DND-41 (cell line): ENCODE results near the gene HABP4.

Experiments used
- ATAC-seq: fragments of 200-7000 bp; cut with Tn5 transposase; 3 replicates; pipeline ENCODE4 v1.9.1; 2021; ENCODE audit warnings: low read depth; ENCODE audit not compliant: insufficient read depth
- DNase-seq: peaks from one replicate; pipeline ENCODE4 v3.0.0-alpha.2; 2020
- H2AFZ ChIP-seq: 2 replicates; pipeline ENCODE4 v1.6.0; 2012; ENCODE audit warnings: low read depth, low read length
- H3K27ac ChIP-seq: 2 replicates; pipeline ENCODE4 v1.5.1; 2012; ENCODE audit warnings: low read length, inconsistent platforms
- H3K27me3 ChIP-seq: fragments of 200-600 bp; sonication (generic); 2 replicates; pipeline ENCODE4 v1.6.0; 2012; ENCODE audit warnings: low read length, mild to moderate bottlenecking, inconsistent platforms; ENCODE audit not compliant: insufficient read depth, poor library complexity
- H3K36me3 ChIP-seq: 2 replicates; pipeline ENCODE4 v1.5.1; 2012; ENCODE audit warnings: low read length, inconsistent platforms; ENCODE audit not compliant: insufficient read depth
- H3K4me1 ChIP-seq: 2 replicates; pipeline ENCODE4 v1.5.1; 2012; ENCODE audit warnings: mild to moderate bottlenecking, low read length; ENCODE audit not compliant: insufficient read depth
- H3K4me2 ChIP-seq: 2 replicates; pipeline ENCODE4 v1.6.0; 2012; ENCODE audit warnings: mild to moderate bottlenecking, moderate library complexity, low read length, inconsistent platforms; ENCODE audit not compliant: insufficient read depth
- H3K4me3 ChIP-seq, 2 experiments: fragments of 200-600 bp in 1 of 2; shearing (Covaris generic) in 1 of 2; 2 replicates each; pipeline ENCODE4 v1.5.1; 2012 to 2016; ENCODE audit warnings: inconsistent platforms in 2 of 2, low read length in 2 of 2, mild to moderate bottlenecking in 2 of 2, low read depth in 1 of 2, moderate library complexity in 1 of 2
- H3K79me2 ChIP-seq: 2 replicates; pipeline ENCODE4 v1.6.0; 2012; ENCODE audit warnings: low read length, inconsistent platforms; ENCODE audit not compliant: insufficient read depth
- H3K9ac ChIP-seq: 2 replicates; pipeline ENCODE4 v1.6.0; 2012; ENCODE audit warnings: low read depth, mild to moderate bottlenecking, inconsistent platforms, low read length, moderate library complexity
- H3K9me3 ChIP-seq: 2 replicates; pipeline ENCODE4 v1.5.1; 2012; ENCODE audit warnings: low read length, moderate library complexity, mild to moderate bottlenecking, inconsistent platforms; ENCODE audit not compliant: insufficient read depth, severe bottlenecking
- H4K20me1 ChIP-seq: 2 replicates; pipeline ENCODE4 v1.6.0; 2012; ENCODE audit warnings: low read length; ENCODE audit not compliant: insufficient read depth
- EZH2 ChIP-seq: IDR thresholded peaks from 3 replicates; pipeline ENCODE4 v1.6.1; 2012; ENCODE audit warnings: borderline replicate concordance, low read depth, mild to moderate bottlenecking, moderate library complexity, low read length, inconsistent platforms; ENCODE audit not compliant: severe bottlenecking
- TF ChIP-seq, protein P1 (sequence below): IDR thresholded peaks from 2 replicates; pipeline ENCODE4 v1.5.1; 2012; ENCODE audit warnings: borderline replicate concordance, low read length, moderate library complexity, mild to moderate bottlenecking; ENCODE audit not compliant: poor library complexity, severe bottlenecking; ENCODE audit errors: extremely low read depth

The HABP4 gene

DNA sequence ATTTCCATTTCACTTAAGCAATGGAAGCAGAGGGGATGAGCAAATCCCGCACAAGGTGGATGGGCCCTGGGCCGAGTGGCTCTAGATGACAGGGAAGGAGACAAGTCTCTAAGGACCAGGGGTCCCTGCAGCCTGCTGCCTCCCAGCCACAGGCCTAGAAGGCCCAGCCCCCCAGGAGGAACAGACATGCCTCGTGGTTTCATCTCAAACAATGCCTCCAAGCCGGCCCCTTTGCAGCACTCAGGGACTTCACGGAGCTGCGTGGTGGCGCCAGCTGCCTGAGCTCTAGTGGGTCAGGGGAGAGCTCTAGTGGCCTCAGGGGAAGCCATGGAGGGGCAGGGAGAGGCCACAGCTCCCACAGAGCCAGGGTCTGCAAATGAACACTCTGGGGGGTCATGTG lies 48.8 kb downstream of the HABP4 start:
- Histone ChIP-seq H3K9ac (no peak overlapping the region), H4K20me1 (no peaks in the 10 kb centered on the region), H3K4me3 (no peak overlapping the region), H3K36me3 (no peaks in the 10 kb centered on the region), H2AFZ (no peak overlapping the region), H3K9me3 (no peaks in the 10 kb centered on the region), H3K27ac (no peak overlapping the region), H3K4me1 (no peaks in the 10 kb centered on the region), H3K79me2 (no peaks in the 10 kb centered on the region), H3K4me2 (no peak overlapping the region), H3K27me3 (no peaks in the 10 kb centered on the region)
- ATAC-seq, result no peak
- TF ChIP-seq EZH2, result no peak
- TF ChIP-seq, protein P1, sequence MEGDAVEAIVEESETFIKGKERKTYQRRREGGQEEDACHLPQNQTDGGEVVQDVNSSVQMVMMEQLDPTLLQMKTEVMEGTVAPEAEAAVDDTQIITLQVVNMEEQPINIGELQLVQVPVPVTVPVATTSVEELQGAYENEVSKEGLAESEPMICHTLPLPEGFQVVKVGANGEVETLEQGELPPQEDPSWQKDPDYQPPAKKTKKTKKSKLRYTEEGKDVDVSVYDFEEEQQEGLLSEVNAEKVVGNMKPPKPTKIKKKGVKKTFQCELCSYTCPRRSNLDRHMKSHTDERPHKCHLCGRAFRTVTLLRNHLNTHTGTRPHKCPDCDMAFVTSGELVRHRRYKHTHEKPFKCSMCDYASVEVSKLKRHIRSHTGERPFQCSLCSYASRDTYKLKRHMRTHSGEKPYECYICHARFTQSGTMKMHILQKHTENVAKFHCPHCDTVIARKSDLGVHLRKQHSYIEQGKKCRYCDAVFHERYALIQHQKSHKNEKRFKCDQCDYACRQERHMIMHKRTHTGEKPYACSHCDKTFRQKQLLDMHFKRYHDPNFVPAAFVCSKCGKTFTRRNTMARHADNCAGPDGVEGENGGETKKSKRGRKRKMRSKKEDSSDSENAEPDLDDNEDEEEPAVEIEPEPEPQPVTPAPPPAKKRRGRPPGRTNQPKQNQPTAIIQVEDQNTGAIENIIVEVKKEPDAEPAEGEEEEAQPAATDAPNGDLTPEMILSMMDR, result no peak
- no peak for DNase-seq

DNA sequence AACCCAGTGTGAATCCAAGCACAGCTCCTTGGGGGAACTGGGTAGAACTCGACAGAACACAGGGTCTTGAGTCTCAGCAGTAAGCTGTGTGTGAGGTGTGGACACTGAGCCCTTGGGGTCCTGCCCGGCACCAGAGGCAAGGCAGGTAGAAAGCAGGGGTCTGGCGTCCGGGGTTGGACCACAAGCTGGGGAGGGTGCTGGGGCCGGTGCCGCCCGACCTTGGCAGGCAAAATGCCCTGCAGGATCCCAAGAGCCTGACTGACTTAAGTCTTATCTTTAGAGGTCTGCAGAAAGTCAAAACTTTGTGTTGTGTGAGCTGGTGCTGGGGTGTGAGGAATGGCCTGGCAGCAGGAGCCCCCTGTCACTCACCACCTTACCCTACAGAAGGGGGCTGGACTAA lies 49.3 kb downstream of the HABP4 start:
- ATAC-seq, result no peak
- H3K9ac ChIP-seq, result no peak overlapping the region
- DNase-seq, result no peak
- H3K27me3 ChIP-seq, result no peaks in the 10 kb centered on the region
- H3K9me3 ChIP-seq, result no peaks in the 10 kb centered on the region
- H3K4me1 ChIP-seq, result no peaks in the 10 kb centered on the region
- no peak overlapping the region for H3K27ac ChIP-seq
- H3K4me3 ChIP-seq, result no peak overlapping the region
- TF ChIP-seq, protein P1, result no peak
- TF ChIP-seq EZH2, result no peak
- H4K20me1 ChIP-seq, result no peaks in the 10 kb centered on the region
- H2AFZ ChIP-seq, result no peak overlapping the region
- no peaks in the 10 kb centered on the region for H3K79me2 ChIP-seq
- no peaks in the 10 kb centered on the region for H3K36me3 ChIP-seq
- no peak overlapping the region for H3K4me2 ChIP-seq

GRCh38 chr9:96500696-96501632 lies 51.0 kb downstream of the HABP4 start:
- Histone ChIP-seq H3K9me3 (no peaks in the 10 kb centered on the region), H3K79me2 (no peaks in the 10 kb centered on the region), H3K36me3 (no peaks in the 10 kb centered on the region), H2AFZ (no peak overlapping the region), H3K27ac (no peak overlapping the region), H3K4me2 (no peak overlapping the region), H3K27me3 (no peaks in the 10 kb centered on the region), H3K4me3 (no peak overlapping the region), H3K4me1 (no peaks in the 10 kb centered on the region), H4K20me1 (no peaks in the 10 kb centered on the region), H3K9ac (no peak overlapping the region)
- ATAC-seq (no peak), DNase-seq (no peak)
- no peak for TF ChIP-seq EZH2
- TF ChIP-seq, protein P1, result no peak
